NCI-H1092 (cell line): ENCODE results near the gene COL4A2.

ENCODE experiments used
- DNase-seq: peaks from one replicate; lab custom pipeline; 2025; lab: John Stamatoyannopoulos, UW

COL4A2 gene

GRCh38 chr13:110354715-110355473 lies 47.8 kb downstream of the COL4A2 start:
- no peak for DNase-seq

DNA sequence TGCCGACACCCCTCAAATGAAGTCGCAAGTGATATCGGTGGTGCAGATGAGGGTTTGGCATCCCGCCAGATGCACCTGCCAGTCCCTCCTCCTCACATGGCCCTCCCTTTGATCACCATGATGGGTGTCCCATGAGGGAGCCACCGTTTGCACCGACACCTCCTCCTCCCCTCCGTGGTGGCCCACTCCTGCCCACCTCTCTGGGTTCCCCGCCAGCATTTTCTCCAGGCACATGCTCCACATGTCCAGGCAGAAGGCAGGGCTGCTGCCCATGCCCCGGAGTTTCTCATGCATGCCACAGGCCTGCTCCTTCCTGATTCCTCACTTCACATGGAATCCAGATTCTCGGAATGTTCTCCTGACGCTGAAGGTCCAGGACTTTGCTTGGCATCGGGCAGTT lies 49.3 kb downstream of the COL4A2 start:
- no peak for DNase-seq

- DNase-seq: no peak
These were observed 51.3 kb downstream of the COL4A2 start for GRCh38 chr13:110358381-110358780.

DNA sequence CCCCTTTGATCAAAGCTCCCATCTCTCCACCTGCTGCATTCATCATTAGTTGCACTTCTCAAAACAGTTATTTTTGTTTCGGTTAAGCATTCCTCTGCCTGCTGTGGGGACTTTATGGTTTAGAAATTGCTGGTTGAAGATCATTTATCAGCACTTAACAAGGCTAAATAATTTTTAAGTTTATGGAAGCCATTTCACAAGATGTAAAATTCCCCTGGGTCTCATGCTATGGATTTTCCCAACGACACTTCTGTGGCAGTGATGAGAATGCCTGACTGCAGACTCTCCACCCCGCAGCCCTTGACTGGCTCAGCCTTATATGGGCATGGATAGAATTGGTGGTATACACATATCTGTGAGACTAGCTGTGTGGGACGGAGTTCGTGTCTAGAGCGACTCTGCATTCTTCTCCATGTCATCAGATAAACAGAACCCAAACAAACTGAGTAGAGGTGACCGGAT lies 52.8 kb downstream of the COL4A2 start:
- DNase-seq: no peak

DNA sequence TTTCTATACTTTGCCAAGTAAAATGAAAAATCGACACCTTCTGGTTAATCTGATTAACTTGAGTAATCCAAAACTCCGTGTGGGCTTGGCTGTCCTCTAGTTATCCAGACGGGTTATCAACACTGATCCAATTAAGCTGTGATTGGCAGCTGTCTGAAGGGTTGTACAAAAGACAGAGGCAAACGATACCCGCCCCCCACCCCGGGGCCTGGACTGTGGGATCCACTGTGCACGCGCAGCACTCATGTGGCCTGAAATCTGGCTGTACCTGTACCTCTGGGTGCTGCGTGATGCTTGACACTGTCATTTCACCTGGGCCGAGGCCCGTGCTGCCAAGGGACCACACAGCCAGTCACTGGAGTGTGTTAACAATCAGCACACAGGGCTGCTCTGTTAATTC lies 53.5 kb downstream of the COL4A2 start:
- DNase-seq: no peak

DNA sequence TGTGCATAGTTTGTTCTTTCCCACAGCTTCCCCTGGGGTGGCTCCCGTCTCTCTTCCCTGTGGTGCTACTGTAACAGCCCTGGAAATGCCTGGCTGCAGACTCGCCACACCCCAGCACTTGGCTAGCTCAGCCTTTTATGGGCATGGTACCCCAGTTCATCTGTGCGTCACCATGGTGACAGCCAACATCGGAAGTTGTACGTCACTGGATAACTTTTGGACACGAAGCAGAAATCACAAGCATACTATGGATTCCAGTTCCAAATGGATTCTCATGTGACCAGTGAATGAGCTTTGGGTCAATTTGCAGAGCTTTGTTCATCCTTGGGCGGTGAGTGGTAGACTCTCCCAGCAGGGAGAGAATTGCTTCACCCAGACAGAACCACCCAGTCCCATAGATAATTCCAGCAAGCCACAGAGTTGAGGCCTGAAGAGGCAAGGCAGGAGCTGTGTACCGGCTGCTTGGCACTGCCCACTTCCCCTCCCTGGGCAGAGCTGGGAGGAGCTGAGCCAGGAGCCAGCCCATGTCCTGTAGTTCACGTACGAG lies 54.4 kb downstream of the COL4A2 start:
- no peak for DNase-seq

DNA sequence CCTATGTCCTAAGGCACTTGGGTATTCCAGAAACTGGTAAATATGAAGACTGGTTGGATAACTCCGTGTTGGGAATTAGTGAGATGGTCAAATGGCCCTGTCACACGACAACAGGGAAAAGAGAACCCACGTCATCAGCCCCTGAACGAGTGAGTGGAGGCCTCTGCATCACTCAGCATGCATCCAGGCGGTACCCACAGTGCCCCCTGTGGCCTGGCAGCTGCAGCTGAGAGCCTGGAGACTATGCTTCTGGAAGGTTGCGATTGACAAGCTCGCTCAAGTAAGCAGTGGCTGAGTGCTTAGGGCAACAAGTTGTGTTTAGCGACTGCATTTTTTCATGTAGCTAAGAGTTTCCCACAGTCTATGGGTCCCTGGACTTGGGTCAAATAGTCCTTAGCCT lies 55.9 kb downstream of the COL4A2 start:
- no peak for DNase-seq

- no peak for DNase-seq
These were observed 57.0 kb downstream of the COL4A2 start for GRCh38 chr13:110364081-110364480.

- no peak for DNase-seq
These were observed 58.8 kb downstream of the COL4A2 start for GRCh38 chr13:110365876-110366275.

DNA sequence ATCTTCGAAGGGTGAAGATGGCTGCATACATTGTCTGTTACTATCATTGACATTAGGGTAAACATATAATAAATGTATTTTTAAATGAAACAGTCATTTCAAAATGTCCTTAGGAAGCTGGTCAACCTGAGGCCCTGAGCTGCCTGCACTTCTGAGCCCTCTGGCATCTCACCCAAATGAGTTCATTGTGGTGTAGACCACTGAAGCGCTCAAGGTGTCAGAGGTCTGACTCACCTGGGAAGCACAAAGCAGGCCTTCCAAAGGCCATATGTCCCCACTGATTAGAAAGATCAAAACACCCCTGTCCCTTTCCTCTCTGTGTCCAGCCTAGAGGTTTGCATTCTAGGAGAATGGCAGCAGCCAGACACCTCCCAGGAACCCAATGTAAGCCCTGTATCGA lies 59.6 kb downstream of the COL4A2 start:
- DNase-seq: no peak

GRCh38 chr13:110367620-110368019 lies 60.5 kb downstream of the COL4A2 start:
- no peak for DNase-seq

DNA sequence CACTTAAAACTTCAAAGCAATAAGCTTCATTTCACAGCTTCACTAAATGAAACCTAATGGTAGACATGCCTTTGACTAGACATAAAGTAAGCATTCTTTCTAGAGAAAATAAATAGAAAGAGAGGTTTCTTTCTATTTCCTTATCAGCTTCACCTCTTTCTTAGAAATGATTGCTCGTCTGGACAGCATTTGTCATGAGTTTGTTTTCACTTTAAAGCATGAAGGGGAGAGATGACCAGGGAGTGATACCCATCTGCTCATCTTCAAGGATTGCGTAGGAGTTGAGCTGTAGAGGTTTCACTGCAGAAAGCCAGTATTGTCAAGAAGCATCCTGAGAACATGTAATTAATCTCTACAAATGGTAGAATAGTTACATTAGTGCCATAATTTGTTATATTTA lies 61.3 kb downstream of the COL4A2 start:
- DNase-seq: no peak

DNA sequence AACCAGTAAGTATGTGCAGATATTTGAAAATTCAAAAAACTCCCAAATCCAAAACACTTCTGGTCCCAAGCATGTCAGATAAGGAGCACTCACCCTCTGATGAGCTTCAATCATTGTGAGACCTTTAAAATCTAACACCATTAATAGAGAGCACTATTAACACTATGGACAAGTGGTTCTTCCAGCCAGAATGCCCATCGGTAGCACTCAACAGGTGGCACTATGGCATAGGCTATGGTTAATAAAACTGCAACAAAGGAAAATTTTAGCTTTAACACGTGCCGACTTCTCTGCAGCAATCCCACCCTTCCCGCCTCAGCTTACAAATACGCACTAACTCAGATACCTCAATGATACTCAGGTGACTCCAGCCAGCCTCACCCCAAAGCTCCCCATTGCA lies 62.3 kb downstream of the COL4A2 start:
- no peak for DNase-seq

DNA sequence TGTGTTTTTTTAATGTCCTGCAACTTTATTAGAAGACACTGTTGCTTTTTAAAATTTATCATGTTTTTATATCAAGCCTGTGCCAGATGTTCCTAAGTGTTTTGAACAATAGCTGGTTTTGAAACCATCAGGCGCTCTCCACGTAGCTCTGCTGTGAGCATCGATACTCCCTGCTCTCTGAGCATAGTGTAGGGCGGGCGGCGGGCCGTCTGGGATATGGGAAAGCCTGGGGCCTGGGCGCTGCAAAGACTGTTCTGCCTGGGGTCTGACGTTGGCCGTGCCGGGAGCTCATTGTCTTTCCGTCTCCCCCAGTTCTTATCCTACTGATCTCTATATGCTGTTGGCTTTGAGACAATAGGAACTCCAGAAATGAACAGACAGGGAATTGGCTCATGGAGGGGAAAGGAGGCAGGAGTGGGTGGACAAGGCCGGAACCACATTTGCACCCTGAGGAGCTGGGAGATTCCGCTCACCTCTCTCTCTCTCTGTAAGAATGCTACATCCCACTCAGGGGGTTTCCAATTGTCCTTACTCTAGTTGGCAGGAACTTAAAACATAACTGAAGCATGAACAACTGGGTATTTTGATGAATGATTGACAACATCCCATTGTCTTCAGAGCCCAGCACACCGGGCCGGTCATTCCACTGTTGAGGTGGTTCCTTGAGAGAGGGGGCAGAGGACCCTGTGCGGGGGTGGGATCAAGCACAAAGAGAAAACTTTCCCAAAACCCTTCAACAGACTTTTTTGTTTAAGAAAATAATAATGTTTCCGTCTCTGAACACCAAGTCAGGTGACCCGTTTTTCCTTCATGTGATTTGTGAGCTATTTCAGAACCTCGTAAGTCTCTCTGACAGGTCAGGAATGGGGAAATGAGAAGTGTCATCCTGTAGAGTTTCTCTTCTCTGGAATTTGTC lies 64.7 kb downstream of the COL4A2 start:
- DNase-seq: no peak

DNA sequence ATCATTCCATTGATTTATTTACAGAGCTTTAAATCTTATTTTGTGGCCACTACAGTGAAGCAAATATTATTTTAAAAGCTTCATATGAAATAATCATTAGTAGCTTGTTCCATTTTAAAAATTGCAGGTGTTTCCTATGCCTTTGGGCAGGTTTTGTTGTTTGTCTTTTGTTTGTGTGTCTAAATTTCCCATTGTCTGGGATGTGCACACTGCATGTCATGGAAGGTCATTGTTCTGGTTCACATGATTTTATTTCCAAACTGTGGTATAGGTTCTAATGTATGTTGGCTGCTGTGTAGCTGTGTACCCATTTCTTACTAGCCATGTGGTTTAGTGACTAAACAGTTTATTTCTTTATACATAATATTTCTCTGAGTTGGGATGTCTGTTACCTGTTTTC lies 65.6 kb downstream of the COL4A2 start:
- no peak for DNase-seq

GRCh38 chr13:110373617-110374016 lies 66.5 kb downstream of the COL4A2 start:
- DNase-seq: no peak

DNA sequence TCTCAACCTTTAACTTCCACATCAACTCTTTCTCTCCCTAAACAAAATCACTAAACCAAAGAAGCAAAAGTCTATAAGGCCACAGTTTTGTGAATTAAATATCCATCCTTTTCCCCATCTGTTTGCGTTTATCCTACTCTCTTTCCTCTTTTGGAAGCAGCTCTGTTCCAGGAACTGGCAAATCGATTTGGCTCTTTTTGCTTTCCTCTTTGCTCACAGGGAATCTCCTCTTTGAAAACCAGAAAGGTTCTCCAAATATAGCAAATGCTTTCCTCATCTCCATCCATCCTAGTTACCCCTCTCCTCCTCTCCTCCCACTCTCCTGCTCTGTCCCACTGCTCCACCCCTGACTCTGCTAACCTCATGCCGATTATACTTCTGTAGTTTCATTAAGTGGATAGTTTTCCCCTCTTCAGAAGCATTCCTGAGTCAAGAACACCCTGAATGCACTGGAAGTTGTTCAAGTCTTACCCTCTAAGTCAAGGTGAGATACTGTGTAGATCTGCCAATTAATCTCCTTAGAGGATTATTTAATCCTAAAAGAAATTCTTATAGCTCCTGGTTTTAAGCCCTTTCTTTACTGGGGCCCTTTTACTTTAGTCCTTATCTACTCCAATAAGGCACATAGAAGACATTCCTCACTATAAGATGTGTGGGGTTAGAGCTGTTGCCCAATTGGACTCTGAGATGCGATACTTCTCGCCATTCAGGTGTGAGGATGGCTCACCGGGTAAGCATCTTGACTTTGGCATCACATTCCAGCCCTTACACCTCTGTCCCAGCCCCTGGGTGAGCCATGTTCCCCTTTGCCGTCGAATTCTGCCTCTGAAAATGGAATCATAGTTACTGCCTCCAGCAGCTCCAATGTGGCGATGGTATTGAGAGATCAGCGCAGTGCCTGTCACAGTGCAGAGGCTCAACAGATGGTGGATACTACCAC lies 67.6 kb downstream of the COL4A2 start:
- no peak for DNase-seq

DNA sequence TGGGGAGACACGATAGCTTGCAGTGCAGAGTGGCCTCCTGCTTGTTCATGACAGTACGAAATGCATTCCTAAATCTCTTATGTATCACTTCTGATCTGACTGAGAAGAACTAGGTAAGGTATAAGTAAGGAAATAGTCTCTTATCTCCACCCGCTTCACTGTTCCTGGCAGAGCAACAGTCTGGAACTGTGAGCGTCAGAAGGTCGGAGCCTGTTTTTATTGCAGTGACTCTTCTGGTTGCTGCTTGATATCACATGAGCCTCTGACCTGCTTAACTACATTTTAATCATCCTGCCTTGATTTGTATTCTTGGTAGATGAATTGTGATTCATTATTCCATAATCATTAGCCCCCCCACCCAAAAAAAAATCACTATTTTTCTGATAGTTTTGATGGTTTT lies 69.0 kb downstream of the COL4A2 start:
- no peak for DNase-seq

DNA sequence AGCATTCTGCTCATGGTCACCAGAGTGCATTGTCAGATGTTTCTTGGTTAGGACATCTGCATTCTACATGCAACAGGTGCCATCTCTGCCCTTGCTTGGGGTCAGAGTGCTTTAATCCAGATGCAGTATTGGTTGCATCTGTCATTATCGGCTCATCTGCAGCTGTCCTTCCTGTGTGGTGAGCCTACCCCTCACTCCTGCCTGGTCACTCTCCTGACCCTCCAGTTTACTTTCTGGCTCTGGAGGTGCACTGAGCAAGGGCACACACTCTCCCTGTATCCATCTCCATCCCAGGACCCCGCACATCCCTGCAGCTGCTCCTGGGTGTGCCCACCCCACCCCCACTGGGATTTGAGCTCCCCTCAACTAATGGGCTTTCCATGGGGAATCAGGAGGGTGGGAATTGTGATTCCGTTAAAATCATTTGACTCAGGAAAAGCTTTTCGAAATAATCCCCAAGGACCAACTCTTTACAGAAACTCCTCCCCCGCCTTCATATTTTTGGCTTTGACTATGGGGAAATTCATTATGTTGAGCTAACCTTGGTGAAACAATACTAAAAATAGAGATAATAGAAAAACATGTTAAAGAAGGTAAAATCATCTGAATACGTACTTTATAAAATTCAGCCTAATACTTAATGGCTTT lies 70.2 kb downstream of the COL4A2 start:
- DNase-seq: no peak

DNA sequence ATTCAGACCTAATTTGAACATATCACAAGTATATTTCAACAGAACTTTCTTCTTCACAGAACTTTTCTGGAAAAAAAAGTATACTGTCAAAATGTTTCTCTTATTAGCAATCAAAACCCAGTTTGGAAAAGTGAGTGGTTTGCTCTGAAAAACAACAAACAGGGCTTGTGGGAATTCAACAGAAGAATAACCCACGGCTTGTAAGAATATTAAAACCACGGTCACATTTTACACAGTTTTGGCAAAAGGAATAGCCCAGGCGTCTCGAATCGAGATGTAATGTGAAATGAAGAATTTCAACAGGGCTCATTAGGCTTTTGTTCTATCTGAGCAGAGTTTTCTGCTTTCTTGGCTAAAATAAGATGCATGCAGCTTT lies 70.7 kb downstream of the COL4A2 start:
- DNase-seq: no peak

DNA sequence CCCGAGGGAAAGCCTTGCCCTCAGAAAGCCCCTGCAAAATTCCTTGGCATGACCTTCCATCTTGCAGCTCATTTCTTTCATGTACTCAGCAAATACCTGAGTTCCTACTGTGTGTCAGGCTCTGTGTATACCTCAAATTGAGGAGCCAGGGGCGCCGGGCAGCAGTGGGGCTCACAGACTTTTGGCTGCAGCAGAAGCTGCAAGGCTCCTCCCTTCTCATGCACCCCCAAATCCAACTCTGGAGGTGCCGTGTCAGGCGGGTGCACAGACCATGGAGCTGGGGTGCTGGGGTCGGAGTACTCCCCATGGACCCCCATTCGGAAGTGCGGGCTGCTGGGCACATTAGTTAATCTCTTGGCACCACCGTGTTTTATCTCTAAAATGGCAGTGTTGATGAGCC lies 72.3 kb downstream of the COL4A2 start:
- no peak for DNase-seq
